Astrocyte of the hippocampus (primary cell): ENCODE measurements around the gene GPR176.

ENCODE experiments used
- DNase-seq: peaks from one replicate; pipeline ENCODE4 v3.0.0; 2011; ENCODE audit warnings: low read depth, low spot score

Gene GPR176

DNA sequence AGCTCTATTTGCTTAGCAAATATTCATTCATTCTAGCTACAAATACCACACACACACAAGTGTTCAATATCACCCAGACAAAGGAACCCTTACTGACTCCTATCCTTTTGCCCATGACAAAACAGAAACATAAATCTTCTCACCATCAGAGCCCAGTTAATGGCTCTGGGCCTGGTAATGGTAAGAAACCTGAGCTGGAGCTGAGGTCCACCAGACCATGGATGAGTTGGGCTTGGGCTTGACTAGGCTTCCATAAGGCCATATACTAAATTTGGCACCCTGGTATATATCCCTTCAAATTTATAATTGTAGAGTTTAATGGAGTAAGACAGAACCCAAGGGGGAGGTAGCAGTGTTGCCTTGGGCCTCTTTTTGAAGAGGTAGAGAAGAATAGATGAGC is 29.4 kb downstream of the GPR176 start:
- DNase-seq = no peak

DNA sequence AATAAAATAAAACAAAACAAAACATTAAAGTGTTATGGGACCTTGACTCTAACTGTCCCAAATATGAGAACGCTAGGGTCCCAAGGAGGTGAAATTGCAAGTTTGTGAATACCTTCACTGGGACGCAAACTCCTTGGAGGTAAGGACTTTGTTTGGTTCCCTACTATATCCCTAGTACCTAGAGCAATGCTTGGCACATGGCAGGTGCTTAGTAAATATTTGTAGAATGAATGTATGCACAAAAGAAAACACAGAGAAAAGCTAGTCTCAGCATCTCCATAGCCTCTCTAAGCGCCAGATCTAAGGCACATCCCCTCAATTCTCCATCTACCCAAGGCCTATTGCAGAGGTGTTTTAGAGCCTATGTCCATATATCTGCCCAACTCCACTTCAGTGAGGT is 30.5 kb downstream of the GPR176 start:
- DNase-seq = no peak

DNA sequence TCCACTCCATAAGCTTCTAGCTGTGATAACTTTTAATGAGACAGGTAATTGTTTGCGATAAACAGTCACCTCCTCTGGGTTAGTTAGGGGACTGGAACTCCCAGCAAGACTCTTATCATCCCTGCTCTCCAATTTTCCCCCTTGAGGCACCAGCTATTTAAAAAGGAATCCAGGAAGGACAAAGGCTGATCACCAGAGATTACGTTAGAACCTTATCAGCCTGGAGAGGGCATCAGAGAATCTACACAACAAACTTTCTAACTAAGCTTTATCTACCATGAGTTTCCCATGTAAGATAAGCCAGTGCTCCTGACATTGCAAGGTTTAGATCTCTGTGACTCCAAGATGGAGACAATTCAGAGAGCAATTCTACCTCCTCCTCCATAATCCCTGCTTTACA is 31.3 kb downstream of the GPR176 start:
- no peak for DNase-seq

DNA sequence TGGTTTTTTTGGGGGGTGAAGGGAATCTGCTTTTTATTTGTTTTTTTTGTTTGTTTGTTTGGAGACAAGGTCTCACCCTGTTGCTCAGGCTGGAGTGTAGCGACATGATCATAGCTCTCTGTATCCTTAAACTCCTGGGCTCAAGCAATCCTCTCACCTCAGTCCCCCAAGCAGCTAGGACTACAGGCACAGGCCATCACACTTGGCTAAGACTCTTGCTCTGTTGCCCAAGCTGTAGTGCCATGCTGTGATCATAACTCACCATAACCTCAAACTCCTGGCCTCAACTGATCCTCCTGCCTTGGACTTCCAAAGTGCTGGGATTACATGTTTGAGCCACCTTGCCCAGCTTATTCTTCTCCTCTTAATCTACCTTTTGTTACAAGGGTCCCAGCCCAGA is 31.8 kb downstream of the GPR176 start:
- no peak for DNase-seq

DNA sequence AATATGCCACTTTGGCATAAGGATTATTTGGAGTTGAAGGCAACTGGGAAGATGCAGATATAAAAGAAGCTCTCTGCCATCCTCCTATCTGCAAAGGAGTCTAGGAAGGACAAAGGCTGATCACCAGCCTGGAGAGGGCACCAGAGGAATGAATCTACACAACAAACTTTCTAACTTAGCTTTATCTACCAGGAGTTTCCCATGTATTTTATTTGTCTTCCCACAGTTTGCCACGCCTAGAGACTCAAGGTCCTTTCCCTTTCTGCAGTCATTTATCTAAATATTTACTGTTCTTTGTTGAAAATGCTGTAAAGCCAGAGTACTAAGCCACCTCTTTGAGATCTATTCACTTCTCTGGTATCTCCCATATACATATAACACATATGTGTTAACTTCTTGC is 32.2 kb downstream of the GPR176 start:
- peak; percentile 60 for DNase-seq

DNA sequence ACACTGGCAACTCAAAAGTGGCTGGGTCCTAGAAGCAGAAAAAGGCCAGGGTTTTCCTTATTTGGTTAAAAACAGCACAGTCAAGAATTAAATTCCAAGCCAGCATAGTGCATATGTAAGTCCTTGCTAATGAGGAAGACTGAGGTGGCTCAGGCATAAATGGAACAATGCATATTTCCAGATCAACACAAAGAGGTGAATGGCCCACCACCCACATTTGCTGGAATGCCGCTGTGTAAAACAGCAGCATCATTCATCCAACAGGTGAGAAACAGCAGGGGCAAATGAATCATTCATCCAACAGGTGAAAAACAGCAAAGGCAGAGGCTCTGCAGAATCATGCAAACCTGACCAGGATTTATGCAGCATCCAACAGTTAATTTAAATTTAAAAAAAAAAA is 32.9 kb downstream of the GPR176 start:
- peak; percentile 38 for DNase-seq

DNA sequence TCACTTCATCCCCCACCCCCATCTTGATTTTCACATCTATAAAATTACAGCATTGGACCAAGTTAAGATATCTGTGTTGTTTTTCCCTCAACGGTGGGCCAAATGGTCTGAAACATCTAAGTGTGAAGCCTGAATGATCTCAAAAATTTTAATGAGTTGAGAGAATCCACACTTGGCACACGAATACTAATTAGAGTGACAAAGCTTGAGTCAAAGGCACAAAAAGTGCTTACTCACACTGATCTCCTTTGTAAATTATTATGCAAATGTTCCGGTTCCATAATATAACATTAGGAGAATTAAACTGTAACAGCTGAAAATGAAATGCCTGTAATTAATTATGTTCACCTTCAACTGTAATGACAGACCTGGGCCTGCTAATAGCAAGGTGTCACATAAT is 33.6 kb downstream of the GPR176 start:
- peak; percentile 43 for DNase-seq

DNA sequence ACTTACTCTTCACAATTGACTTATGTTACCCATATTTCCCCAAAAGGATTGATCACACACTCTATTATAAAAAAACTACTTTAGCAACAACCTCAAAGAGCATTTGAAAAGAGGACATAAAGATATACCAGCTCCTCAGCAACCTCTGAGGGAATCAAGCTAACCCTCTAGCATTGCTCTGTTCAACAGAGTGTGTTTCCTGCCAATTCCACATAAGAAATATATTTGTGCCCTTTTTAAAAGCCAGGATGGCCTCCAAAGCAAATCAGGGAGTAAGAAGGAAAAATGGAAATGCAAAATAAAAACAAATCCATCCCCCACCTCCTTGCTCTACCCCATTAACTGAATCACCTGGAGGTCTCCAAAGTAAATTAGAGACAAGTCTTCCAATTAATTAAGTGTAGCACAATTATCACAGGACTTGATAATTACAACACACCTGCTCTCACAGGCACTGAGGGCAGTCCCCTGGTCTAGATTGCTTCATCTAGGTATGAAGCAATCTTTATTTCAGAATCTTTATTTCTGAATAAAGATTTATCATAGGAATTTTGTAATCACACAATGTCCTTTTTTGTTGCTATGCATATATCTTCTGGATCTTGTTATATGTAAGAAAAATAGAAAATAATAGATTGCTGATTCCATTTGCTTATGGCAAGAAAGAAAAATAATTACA is 34.8 kb downstream of the GPR176 start:
- no peak for DNase-seq

DNA sequence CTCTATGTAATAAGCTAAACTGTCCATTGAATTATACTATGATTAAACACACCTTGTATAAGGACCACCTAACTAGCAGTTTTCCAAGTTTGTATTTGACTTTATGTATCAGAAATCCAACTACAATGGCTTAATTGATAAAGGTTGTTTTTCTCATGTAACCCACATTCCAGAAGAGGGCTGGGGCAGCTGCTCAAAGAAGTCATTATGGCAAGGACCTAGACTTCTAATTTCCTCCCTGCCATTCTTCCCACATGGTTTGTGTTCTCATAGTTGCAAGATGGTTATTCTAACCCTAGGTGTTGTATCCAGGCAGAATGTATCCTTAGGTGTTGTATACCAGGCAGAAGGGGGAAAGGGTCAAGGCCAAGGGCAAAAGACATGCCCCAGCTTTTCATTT is 35.7 kb downstream of the GPR176 start:
- DNase-seq = no peak

DNA sequence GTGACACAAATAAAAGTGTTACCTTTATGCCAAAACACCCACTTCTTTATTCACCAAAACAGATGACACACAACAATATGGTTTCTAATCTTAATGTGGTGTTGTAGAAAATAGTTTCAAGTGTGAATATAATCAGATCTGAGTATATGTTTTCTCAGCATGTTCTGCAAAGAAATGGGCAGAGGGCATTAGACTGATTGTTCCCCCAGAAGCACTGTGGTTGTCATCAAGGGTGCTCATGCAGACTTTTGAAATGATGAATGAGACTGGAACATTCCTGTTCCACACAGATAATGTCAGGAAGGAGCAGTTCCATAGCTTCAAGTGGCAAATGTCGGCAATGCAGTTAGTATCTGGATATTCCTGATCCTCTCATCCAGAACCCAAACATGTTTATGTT is 37.5 kb downstream of the GPR176 start:
- no peak for DNase-seq

DNA sequence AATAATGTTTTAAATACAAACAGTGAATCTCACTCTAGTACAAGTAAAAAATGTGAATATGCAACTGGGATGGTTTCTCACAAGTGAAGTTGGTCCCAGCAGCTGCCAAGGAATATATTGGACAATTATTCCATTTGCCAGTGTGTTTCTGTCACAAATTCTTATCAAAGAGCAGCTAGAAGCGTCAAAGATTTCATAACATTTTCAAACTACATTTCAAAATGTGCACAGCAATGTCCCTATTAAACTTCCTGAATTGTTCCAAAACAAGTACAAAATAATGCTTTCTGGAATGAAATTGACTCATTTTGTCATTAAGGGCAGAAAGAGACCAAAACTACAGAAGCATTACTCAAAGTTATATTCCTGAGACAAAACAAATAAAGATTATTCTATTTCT is 38.3 kb downstream of the GPR176 start:
- DNase-seq = no peak

DNA sequence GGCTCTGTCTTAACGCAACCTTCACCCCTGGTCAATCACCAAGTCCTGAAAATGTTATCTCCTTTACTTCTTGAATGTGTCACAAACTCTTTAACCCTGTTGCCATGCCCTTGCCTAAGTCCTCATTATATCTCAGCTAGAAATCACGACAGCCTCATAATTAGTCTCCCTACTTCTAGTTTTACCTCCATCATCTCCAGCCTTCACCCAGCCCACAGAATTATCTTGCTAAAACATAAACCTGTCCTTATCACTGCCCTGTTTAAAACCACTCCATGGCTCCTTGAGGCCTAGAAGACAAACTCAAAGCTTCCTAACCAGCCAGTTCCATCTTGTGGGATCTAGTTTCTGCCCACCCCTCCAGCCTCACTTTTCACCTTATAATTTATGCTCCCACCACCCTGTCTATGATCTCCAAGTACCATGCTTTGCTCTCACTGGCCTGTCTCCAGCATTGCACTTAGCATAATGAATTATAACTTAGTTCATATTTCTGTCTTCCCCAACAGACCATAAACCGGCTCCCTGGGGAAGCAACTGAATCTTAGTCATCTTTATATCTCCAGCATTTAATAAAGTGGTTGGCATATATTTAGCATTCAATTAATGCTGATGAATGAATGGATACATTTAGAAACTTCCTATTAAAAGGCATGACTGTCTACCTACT is 39.2 kb downstream of the GPR176 start:
- no peak for DNase-seq

DNA sequence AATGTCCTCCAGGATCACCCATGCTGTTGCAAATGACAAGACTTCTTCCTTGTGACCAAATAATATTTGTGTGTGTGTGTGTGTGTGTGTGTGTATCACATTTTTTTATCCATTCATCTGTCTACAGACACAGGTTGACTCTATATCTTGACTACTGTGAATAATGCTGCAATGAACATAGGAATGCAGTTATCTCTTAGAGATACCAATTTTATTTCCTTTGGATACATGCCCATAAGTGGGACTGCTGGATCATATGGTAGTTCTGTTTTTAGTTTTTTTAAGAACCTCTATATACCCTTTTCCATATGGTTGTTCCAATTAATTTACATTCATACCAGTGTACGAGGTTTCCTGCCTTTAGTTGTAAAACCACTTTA is 41.7 kb downstream of the GPR176 start:
- peak; percentile 15 for DNase-seq

DNA sequence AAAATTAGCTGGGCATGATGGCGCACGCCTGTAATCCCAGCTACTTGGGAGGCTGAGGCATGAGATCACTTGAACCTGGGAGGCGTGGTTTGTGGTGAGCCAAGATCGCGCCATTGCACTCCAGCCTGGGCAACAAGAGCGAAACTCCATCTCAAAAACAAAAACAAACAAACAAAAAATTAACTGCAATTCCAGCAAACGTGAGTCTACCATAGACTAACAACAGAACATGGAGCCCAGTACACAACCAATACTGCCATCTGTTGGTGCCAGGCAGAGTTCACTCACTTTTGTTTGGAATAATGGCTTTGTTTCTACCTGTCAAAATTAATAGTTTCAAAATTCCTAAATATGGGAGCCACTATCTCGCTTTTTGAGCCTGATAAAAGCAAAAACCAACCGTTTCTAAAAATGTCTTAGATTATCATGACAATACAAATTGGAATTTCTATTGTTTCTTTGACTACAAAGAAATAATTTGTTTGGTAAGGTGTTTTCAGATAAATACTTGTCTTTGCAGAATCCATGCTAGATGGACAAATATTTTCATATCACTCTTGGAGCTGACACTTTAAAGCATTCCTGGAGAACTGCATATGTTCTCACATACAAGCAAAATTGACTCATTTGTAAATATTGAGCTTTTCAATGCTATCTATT is 45.0 kb downstream of the GPR176 start:
- DNase-seq = peak; percentile 52

DNA sequence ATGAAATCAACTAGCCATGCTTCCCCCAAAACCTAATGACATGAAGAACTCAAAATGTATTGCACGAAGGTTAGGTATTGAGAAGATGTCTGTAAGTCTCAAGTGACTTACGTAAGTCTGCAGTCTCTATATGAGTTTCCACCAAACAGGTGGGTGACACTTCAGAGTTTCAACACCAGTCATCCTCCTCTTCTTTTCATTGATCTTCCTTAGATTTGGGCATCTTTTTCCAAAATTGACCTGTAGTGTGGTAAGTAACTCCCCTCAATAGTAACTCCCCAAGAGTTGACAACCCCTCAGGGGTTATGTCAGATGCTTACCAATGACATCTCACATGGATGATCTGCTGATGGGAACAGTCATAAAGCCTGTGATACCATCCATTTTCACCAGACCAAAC is 46.1 kb downstream of the GPR176 start:
- no peak for DNase-seq

DNA sequence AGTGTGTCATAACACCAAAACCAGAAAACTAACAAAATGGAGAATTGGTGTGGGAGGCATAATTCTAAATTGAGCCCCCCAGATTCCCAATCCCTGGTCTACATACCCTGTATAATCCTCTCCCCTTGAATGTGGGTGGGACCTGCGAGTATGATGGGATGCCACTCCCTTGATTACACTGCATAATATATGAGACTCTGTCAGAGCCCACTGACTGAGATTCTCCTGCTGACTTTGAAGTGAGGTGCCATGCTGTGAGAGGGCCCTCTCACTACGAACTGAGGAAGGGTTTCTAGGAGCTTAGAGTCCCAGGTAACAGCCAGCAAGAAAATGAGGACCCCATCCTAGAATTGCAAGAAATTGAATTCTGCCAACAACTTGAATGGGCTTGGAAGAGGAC is 49.5 kb downstream of the GPR176 start:
- DNase-seq = no peak

DNA sequence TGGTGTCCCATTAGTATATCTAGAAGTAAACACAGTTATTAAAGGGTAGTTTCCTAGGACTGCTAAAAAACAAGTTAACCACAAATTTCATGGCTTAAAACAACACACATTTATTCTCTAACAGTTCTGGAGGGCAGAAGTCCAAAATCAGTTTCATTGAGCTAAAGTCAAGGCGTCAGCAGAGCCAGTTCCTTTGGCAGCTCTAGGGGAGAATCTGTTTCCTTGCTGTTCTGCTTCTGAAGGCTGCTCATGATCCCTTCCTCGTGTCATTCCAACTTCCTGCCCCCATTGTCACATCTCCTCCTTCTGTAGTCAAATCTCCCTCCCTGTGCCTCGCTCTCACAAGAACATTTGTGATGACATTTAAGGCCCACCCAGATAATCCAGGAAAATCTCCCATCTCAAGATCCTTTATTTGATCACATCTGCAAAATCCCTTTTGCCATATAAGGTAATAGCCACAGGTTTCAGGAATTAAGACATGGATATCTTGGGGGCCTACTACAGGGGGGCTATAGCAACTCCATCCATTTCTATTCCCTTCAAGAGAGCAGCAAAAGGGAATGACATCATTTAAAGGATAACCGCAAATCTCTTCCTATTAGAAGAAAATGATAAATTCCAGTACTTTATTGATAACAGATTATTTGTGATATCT is 50.1 kb downstream of the GPR176 start:
- peak; percentile 39 for DNase-seq

DNA sequence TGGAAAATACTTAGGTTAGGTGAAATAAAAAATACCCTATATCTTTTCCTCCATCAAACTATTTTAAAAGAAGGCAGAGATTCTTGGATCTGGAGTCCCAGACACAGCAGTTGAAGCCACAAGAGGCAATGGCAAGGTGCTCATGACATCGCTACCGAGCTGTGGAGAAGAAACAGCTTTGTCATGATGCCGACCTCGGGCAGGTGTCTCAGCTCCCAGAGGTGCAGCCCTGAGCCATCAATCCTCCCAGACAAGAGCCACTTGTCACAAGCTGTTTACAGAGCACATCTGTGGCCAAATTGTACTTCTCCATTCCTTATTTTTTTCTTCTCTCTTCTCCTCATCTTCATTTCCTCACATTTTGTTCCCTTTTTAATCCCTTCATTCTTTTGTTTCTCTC is 50.8 kb downstream of the GPR176 start:
- DNase-seq = no peak

DNA sequence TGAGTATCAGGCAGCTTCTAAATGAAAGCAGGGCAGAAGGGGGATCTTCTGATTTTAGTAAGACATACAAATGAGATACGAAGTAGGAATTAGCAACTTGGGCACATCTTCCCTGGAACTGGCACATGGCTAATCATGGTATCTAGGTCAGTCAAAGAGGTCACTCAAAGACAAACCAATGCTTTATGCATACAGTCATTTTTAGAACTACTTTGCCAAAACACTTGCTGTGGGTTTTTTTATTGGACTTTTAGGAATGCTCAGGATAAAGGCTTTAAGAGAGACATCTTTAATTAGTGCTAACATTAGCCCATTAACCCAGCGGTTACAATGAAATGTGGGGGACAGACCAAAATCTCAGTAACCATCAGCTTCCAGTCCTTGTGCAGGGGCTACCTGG is 51.7 kb downstream of the GPR176 start:
- no peak for DNase-seq

DNA sequence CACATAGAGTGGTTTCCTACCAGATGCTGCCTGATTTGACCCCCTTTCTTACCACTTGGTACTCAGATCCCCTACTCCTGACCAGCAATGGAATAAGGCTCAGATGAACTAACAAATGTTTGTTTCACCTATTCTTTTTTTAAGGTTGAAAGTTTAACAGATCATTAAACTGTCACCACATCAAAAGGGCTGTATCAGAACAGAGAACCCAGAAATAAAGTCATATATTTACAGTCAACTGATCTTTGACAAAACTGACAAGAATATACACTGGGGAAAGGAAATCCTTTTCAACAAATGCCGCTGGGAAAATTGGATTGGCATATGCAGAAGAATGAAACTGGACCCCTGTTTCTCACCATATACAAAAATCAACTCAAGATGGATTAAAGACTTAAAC is 56.0 kb downstream of the GPR176 start:
- DNase-seq = no peak

DNA sequence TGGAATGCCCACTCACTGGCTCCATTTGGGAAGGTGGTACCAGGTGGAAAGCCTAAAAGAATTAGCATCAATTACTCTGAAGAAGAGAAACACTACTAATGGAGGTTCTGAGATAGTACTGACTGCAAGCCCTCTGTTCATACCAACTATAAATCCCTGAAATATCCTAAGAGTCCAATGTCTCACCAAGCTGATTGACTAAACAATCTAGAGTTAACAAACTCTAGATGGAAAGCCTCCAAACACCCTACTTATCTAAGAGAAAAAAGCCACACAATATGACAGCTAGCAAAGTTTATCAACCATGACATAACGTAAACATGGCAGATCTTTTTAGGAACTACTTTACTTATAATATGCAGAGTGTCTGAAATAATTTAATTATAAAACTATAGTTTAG is 59.2 kb downstream of the GPR176 start:
- DNase-seq = no peak

DNA sequence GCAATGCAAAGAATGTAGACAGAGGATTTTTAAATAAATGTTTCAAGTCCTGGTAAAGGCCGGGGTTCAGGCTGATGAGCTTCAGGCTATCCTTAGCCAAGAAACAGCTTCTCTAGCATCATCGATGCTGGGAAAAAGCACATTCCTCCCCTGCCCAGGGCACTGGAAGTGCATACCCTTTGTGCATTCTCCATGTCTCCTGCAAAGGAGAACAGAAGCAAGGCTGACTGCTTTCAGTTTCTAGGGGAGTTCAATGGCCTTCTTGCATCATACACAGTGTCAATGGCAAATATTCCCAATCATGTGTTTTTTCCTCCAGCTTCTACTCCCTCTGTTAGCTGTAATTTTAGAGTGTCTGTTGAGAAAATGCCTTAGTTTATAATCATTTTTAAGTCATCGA is 59.9 kb downstream of the GPR176 start:
- peak; percentile 34 for DNase-seq

DNA sequence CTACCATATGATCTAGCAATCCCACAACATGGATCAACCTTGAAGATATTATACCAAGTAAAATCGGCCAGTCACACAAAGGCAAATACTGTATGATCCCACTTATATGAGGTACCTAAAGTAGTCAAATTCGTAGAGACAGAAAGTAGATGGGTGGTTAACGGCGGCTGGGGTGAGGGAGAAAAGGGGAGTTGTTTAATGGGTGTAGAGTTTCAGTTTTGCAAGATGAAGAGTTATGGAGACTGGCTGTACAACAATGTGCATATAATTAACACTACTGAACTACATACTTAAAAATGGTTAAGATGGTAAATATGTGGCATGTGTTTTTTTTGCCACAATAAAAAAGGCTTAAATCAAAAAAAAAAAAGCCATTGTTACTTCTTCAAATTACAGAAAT is 60.4 kb downstream of the GPR176 start:
- no peak for DNase-seq
